K562 (cell line): Measurements from ENCODE around the gene TSPAN15.

ENCODE experiments used
- EZH2 ChIP-seq: IDR thresholded peaks from 2 replicates; pipeline ENCODE4 v1.6.1; 2012; ENCODE audit warnings: low read depth, mild to moderate bottlenecking, inconsistent platforms, low read length, borderline replicate concordance
- POLR2AphosphoS2 ChIP-seq: IDR thresholded peaks from 2 replicates; pipeline ENCODE4 v1.6.1; 2012; ENCODE audit warnings: low read length, improper control_type of control experiment
- SMC3 ChIP-seq: conservative IDR thresholded peaks from 2 replicates; pipeline ENCODE4 v1.6.1; 2011; ENCODE audit warnings: low read depth, low read length, improper control_type of control experiment; ENCODE audit not compliant: insufficient read depth
- ZNF184 ChIP-seq: sonication (generic); formaldehyde crosslinking; IDR thresholded peaks from 2 replicates; pipeline ENCODE4 v1.5.0; 2020; ENCODE audit warnings: missing genetic modification reagents

GRCh38 chr10:69411476-69411875 is 39.8 kb upstream of the TSPAN15 start:
- no peak for TF ChIP-seq EZH2
- TF ChIP-seq SMC3 = no peak
- TF ChIP-seq POLR2AphosphoS2 = no peak
- TF ChIP-seq ZNF184 = no peak
